Left hindlimb (tissue), 1 donor: Measurements from ENCODE around the gene MYBBP1A.
A peak's percentile ranks its signal among the peaks of the same experiment; 100 is the strongest.
"Not testable (repeated sequence)": the region's sequence is repeated elsewhere in the genome, so short reads cannot be mapped to it uniquely, and the experiment has no call there.

Experiments used
- DNase-seq: peaks from one replicate; pipeline ENCODE4 v3.0.0-alpha.2; 2018

The MYBBP1A gene, protein sequence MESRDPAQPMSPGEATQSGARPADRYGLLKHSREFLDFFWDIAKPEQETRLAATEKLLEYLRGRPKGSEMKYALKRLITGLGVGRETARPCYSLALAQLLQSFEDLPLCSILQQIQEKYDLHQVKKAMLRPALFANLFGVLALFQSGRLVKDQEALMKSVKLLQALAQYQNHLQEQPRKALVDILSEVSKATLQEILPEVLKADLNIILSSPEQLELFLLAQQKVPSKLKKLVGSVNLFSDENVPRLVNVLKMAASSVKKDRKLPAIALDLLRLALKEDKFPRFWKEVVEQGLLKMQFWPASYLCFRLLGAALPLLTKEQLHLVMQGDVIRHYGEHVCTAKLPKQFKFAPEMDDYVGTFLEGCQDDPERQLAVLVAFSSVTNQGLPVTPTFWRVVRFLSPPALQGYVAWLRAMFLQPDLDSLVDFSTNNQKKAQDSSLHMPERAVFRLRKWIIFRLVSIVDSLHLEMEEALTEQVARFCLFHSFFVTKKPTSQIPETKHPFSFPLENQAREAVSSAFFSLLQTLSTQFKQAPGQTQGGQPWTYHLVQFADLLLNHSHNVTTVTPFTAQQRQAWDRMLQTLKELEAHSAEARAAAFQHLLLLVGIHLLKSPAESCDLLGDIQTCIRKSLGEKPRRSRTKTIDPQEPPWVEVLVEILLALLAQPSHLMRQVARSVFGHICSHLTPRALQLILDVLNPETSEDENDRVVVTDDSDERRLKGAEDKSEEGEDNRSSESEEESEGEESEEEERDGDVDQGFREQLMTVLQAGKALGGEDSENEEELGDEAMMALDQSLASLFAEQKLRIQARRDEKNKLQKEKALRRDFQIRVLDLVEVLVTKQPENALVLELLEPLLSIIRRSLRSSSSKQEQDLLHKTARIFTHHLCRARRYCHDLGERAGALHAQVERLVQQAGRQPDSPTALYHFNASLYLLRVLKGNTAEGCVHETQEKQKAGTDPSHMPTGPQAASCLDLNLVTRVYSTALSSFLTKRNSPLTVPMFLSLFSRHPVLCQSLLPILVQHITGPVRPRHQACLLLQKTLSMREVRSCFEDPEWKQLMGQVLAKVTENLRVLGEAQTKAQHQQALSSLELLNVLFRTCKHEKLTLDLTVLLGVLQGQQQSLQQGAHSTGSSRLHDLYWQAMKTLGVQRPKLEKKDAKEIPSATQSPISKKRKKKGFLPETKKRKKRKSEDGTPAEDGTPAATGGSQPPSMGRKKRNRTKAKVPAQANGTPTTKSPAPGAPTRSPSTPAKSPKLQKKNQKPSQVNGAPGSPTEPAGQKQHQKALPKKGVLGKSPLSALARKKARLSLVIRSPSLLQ (N-terminal part only)

GRCh38 chr17:4554997-4555799 is at the start of gene MYBBP1A:
TSS of gene MYBBP1A (minus strand) at chr17:4555384. CDS start at chr17:4555324, 60 bp downstream.
- DNase-seq = peak; percentile 97

GRCh38 chr17:4604736-4605135 is 49.6 kb upstream of the MYBBP1A start:
- DNase-seq = not testable (repeated sequence)

GRCh38 chr17:4604111-4604644 is 49.0 kb upstream of the MYBBP1A start:
- DNase-seq = peak; percentile 79

DNA sequence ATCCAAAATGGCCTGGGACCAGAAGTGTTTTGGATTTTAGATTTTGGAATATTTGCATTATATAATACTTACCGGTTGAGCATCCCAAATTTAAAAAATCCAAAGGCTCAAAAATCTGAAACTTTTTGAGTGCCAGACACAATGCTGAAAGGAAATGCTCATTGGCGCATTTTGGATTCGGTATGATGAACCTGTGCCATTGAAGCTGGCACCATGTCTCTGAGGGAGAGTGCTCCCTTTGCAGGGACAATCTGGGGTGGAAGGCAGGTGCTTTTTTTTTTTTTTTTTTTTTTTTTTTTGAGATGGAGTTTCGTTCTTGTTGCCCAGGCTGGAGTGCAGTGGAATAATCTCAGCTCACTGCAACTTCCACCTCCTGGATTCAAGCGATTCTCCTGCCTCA is 46.9 kb upstream of the MYBBP1A start:
- DNase-seq = no peak

DNA sequence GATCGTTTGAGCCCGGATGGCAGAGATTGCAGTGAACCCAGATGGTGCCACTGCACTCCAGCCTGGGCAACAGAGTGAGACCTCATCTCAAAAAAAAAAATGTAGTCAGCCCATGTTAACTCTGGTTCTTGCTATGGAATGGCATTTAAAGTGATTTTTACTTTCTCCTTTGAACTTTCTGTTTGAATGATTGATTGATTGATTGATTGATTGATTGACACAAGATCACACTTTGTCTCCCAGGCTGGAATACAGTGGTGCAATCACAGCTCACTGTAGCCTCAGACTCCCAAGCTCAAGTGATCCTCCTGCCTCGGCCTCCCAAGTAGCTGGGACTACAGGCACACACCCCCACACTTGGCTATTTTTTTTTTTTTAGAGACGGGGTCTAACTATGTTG is 46.1 kb upstream of the MYBBP1A start:
- DNase-seq = no peak

- DNase-seq = no peak
These were observed 45.4 kb upstream of the MYBBP1A start for GRCh38 chr17:4600563-4600962.

GRCh38 chr17:4599505-4600281 is 44.5 kb upstream of the MYBBP1A start:
- peak; percentile 81 for DNase-seq

- no peak for DNase-seq
These were observed 43.8 kb upstream of the MYBBP1A start for GRCh38 chr17:4598776-4599504.

DNA sequence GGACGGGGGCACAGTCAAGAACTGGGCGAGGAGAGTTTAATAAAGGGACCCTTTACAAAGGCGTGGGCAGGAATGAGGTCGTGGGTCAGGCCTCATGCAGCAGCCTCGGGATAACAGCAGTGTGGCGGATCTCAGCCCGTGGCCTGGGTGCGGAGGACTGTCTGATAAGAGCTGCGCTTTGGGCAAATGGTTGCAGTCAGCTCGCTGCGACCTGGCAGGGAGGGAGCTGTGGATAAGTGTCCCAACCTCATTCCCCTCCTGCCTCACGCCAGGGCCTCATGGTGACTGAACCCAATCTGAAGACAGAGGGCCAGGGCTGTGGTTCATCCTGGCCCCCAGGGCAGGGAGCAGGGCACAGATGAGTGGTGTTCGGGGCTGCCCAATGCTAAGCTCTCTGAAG is 42.8 kb upstream of the MYBBP1A start:
- DNase-seq = no peak

DNA sequence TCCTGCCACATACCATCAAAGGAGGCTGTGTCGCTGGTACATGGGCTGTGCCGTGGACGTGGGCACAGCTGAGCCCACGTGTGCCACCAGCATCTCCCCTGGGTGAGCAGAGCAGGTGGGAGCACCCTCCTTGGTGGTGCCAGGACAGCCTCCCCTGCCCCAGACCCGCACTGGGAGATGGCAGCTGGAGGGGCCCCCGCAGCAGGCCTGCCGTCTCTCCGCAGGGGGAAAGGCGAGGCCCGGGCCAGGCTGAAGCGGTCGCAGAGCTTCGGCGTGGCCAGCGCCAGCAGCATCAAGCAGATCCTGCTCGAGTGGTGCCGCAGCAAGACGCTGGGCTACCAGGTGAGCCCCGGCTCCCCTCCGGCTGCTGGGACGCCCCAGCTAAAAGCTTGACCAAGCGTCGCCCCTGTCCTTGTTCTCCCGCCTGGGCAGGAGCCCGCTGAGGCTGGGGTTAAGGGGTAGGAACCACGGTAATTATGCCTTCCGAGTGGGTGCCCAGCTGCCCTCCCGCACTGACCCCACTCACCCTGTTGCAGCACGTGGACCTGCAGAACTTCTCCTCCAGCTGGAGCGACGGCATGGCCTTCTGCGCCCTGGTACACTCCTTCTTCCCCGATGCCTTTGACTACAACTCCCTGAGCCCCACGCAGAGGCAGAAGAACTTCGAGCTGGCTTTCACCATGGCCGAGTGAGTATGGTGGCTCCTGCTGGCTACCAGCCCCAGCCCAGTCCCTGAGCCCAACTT is 41.6 kb upstream of the MYBBP1A start:
- no peak for DNase-seq

DNA sequence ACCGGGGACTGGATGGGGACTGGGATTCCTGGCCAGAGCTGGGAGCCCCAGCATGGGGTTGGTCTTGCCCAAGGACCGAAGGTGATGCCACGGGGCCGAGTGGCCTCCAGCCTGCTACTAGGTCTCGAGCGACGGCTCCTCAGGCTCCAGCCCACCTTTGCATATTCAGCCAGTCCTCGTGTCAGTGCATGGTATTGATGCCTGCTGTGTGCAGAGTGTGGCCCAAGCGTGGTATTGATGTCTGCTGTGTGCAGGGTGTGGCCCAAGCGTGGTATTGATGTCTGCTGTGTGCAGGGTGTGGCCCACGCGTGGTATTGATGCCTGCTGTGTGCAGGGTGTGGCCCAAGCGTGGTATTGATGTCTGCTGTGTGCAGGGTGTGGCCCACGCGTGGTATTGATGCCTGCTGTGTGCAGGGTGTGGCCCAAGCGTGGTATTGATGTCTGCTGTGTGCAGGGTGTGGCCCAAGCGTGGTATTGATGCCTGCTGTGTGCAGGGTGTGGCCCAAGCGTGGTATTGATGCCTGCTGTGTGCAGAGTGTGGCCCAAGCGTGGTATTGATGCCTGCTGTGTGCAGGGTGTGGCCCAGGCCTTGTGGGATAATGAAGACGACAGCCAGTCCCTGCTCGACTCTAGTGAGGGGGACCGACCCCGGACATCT is 40.6 kb upstream of the MYBBP1A start:
- DNase-seq = not testable (repeated sequence)

DNA sequence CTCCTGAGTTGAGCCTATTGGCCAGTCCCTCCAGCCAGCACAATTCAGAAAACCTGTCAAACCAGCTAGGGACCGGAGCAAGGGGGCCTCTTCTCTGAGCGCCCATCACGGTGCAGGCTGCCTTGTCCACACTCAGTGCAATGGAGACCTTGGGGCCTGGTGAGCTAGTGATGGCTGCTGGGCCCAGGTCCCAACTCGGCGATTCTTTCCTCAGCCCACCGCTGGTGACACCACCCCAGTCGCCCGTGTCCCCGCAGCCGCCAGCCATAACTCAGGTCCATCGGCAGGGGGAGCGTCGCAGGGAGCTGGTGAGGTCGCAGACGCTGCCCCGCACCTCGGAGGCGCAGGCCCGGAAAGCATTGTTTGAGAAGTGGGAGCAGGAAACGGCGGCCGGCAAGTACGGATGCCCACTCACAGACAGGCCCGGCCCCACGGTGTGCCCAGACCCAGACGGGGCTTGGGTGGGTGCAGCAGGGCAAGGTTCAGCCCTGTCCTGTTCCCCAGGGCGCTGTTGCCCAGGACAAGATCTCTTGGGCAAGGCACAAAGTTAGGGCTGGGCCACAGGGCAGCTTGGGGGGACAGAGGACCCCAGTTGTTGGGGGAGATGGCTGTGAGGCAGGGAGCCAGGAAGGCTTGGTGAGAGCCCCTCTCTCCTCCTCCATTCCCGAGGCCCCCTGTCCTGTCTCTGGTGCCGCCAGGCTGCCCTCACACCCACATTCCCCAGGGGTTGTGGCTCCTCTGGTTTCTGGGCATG is 39.9 kb upstream of the MYBBP1A start:
- DNase-seq = no peak

GRCh38 chr17:4594406-4594805 is 39.2 kb upstream of the MYBBP1A start:
- DNase-seq = no peak

- no peak for DNase-seq
These were observed 37.8 kb upstream of the MYBBP1A start for GRCh38 chr17:4593021-4593421.

DNA sequence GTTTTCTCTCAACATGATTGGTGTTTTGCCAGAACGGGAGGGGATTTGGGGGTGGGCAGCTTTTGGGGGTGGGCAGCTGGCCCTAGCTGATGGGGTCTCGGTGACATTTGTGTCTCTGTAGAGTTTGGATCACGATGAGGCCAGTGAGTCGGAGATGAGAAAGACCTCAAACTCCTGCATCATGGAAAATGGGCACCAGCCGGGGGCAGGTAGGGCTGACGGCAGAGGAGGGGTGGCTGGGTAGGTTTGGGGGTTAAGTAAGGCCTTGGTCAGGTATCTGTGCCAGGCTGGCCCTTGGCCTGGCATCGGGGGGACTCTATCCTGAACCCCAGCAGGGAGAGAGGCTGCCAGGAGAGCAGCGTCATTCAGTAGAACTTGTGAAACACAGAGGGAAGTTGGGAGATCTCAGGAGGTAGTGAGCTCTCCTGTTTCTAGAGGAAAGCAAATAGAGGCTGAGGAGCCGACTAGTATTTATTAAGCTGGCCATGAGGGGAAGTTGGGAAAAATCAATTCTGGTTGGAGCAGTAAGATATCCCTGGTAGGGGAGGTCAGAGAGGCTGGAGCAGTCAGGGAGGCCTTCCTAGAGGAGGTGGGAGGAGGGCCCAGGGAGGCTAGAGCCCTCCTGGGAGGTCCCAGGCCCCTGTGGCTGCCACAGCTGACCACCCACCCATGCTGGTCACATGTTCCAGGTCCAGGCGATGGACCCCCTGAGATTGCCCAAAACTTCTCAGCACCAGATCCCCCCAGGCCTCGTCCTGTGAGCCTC is 37.2 kb upstream of the MYBBP1A start:
- DNase-seq = no peak

DNA sequence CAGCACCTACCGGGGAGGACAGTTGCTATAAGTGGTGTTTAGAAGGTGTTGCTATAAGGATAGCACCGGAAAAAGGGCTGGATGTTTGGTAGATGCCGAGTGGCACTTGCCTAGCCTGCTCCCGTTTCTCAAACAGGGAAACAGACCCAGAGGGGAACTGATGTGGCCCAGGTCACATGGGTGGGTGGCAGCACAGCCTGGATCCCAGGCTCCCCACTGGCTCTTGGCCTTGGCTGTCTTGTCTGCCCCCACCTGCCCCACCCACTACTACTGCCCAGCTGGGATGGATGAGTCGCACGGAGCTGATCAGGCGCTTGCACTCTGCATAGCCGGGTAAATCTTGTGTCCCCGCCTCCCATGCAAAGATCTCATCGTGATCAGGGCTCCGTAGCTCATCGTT is 36.3 kb upstream of the MYBBP1A start:
- DNase-seq = no peak

DNA sequence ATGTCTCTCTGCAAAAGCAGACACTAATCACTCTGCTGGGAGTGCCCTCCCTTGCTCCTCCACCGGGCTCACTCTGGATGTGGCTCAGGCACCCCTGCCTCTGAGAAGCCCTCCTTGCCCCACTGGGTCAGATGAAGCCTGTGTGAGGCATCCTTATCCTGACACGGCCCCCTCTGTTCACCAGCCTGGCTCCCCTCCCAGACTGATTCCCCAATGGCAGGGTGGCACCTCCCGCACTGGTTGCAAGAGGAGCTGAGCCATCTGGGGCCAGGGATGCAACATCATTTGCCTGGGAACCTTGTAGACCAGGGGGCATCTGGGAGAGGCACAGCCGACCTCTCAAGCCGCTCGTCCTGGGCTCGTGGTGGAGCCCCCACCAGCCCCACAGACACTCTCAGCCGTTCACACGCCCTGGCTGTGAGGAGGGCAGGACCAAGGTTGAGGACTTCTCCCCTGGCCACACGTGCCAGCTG is 35.8 kb upstream of the MYBBP1A start:
- no peak for DNase-seq
